22Rv1 (cell line): ENCODE measurements around the gene TM7SF3.

Source experiments
- H3K27ac ChIP-seq: fragments of 450-650 bp; 2 replicates; pipeline ENCODE4 v1.5.1; 2017
- CTCF ChIP-seq: fragments of 450-650 bp; IDR thresholded peaks from 2 replicates; pipeline ENCODE4 v1.5.1; 2017; ENCODE audit warnings: mild to moderate bottlenecking
- ZFX ChIP-seq: fragments of 450-650 bp; IDR thresholded peaks from 2 replicates; pipeline ENCODE4 v1.6.1; 2017; ENCODE audit warnings: antibody characterized with exemption, borderline replicate concordance

Gene TM7SF3

GRCh38 chr12:26995706-26996105, 18.5 kb downstream of the TM7SF3 start:
- TF ChIP-seq ZFX (no peak), CTCF (no peak)
- no peak overlapping the region for H3K27ac ChIP-seq

- no peak overlapping the region for H3K27ac ChIP-seq
- no peak for TF ChIP-seq ZFX
- TF ChIP-seq CTCF, result no peak
Measured at GRCh38 chr12:26994109-26994508, 20.1 kb downstream of the TM7SF3 start.

- no peak for TF ChIP-seq CTCF
- no peak for TF ChIP-seq ZFX
- H3K27ac ChIP-seq, result no peak overlapping the region
Measured at GRCh38 chr12:26991826-26992225, 22.4 kb downstream of the TM7SF3 start.

- TF ChIP-seq CTCF (no peak), ZFX (no peak)
- H3K27ac ChIP-seq, result no peak overlapping the region
Measured at GRCh38 chr12:26989873-26990272, 24.3 kb downstream of the TM7SF3 start.

- H3K27ac ChIP-seq, result no peak overlapping the region
- TF ChIP-seq CTCF, result no peak
Measured at GRCh38 chr12:26988703-26989102, 25.5 kb downstream of the TM7SF3 start.

- TF ChIP-seq CTCF (no peak), ZFX (no peak)
- H3K27ac ChIP-seq, result no peak overlapping the region
Measured at GRCh38 chr12:26987634-26988424, 26.4 kb downstream of the TM7SF3 start.

- no peak for TF ChIP-seq ZFX
- no peak for TF ChIP-seq CTCF
- H3K27ac ChIP-seq, result no peak overlapping the region
Measured at GRCh38 chr12:26982866-26983265, 31.3 kb downstream of the TM7SF3 start.
